Upper lobe of right lung (tissue), 1 donor: ENCODE measurements around the gene NEU1. TPM values are rescaled to one million over a fixed set of nuclear protein-coding genes. Genes with fewer than 3 reads are reported as not detected.
"Not testable (repeated sequence)": the region's sequence is repeated elsewhere in the genome, so short reads cannot be mapped to it uniquely, and the experiment has no call there.

Experiments
- ATAC-seq: fragments of 200-7000 bp; cut with Tn5 transposase; one replicate; pipeline ENCODE4 v1.9.1; 2020; ENCODE audit warnings: mild to moderate bottlenecking, moderate library complexity
- DNase-seq: peaks from one replicate; pipeline ENCODE4 v3.0.0-alpha.2; 2020
- H3K27ac ChIP-seq: fragments of 200-600 bp; one replicate; pipeline ENCODE4 v1.8.0; 2022
- H3K27me3 ChIP-seq: fragments of 200-600 bp; one replicate; pipeline ENCODE4 v1.8.0; 2022; ENCODE audit warnings: mild to moderate bottlenecking
- H3K36me3 ChIP-seq: fragments of 200-600 bp; one replicate; pipeline ENCODE4 v1.8.0; 2022
- H3K4me1 ChIP-seq: fragments of 200-600 bp; one replicate; pipeline ENCODE4 v1.8.0; 2022
- H3K4me3 ChIP-seq: fragments of 200-600 bp; one replicate; pipeline ENCODE4 v1.8.0; 2022; ENCODE audit warnings: mild to moderate bottlenecking
- H3K9me3 ChIP-seq: fragments of 200-600 bp; one replicate; pipeline ENCODE4 v1.8.0; 2022
- intact Hi-C: fragments of 100-400 bp; cut with DNase I; formaldehyde crosslinking; loops from one replicate; pipeline ENCODE4 v1.11.0; 2022
- total RNA-seq: library from RNA; stranded (reverse); fragmentation: NEBNext Ultra II Directional; extraction: Animal tissue kit (Norgen Biotek cat#: 25700); gene quantifications from one replicate; pipeline ENCODE4 v1.2.1, GENCODE V29; 2021
- TF ChIP-seq, protein P1 (sequence below): fragments of 200-600 bp; IDR thresholded peaks from one replicate; pipeline ENCODE4 v1.8.0; 2022; ENCODE audit warnings: antibody characterized with exemption
- donor health status: DM: no; HTN: yes; CAD: no; lungs with severe emphysema.

The NEU1 gene
- total RNA-seq, 1 donor from 2014 or later: 81.0 TPM

DNA sequence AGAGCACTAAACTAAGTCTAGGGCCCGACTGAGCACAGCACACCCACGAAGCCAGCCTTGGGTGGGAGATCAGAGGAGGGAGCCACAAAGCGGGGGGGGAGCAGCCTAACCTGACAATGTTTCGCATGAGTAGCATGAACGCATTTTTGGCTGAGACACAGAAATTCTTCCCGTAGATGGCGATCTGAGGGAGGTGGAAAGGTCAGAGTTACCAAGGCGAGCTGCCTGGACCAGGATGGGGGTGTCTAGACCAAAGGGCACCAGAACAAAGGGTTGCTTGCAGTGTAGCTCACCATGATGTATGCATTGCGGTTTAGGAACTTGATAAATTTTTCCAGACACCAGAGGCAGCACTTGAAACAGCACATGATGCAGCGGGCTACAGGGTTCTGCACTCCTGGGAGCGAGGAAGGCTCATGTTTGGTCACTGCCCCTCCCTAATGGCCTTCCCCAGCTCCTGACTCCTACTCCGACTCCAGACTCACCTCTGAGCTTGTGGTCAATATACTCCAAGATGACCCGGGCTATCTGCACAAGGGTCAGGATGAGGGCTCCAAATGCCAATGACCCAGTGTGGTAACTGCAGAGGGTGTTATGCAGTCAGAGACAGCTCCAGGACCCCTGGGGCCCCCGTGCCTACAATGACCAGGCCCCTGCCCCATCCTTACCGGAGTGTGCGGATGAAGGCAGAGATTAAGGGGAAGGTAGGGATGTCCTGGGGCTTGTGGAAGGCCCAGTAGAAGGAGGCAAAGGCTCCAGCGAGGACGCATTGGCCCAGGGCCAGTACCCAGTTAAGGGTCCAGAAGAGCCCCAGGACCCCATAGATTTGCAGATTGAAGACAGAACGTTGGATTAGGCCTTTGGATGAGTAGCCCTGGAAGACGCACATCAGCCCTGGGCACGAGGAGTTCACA, 2.8 kb upstream of the NEU1 start:
- Histone ChIP-seq H3K27ac (no peak overlapping the region), H3K4me3 (no peak overlapping the region), H3K4me1 (peaks cover 6% of the 10 kb centered on the region), H3K27me3 (no peaks in the 10 kb centered on the region), H3K36me3 (peaks cover 11% of the 10 kb centered on the region), H3K9me3 (no peaks in the 10 kb centered on the region)
- DNase-seq (no peak), ATAC-seq (no peak)
- TF ChIP-seq, protein P1, sequence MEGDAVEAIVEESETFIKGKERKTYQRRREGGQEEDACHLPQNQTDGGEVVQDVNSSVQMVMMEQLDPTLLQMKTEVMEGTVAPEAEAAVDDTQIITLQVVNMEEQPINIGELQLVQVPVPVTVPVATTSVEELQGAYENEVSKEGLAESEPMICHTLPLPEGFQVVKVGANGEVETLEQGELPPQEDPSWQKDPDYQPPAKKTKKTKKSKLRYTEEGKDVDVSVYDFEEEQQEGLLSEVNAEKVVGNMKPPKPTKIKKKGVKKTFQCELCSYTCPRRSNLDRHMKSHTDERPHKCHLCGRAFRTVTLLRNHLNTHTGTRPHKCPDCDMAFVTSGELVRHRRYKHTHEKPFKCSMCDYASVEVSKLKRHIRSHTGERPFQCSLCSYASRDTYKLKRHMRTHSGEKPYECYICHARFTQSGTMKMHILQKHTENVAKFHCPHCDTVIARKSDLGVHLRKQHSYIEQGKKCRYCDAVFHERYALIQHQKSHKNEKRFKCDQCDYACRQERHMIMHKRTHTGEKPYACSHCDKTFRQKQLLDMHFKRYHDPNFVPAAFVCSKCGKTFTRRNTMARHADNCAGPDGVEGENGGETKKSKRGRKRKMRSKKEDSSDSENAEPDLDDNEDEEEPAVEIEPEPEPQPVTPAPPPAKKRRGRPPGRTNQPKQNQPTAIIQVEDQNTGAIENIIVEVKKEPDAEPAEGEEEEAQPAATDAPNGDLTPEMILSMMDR: no peak
- intact Hi-C loops: no loop called here

DNA sequence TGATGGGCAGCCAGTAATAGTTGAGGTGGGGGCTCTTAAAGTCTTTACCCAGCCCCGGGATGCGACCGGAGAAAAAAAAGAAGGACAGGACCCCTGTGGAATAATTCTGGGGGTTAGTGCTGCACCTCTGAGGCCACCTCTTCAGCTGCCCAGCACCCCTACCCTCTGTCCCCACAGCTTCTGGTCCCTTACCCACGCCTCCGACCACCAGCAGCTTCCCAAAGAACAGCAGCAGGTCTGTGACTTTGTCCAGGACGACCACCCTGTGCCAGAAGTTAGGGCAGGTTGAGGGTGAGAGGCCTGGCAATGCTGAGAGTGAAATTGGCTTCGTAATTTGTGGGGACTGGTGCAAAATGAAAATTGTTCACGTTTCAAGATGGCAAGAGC, 2.2 kb upstream of the NEU1 start:
- TF ChIP-seq, protein P1: no peak
- Histone ChIP-seq H3K4me3 (no peak overlapping the region), H3K27me3 (no peaks in the 10 kb centered on the region), H3K4me1 (peaks cover 6% of the 10 kb centered on the region), H3K27ac (no peak overlapping the region), H3K36me3 (peaks cover 18% of the 10 kb centered on the region), H3K9me3 (no peaks in the 10 kb centered on the region)
- intact Hi-C loops: no loop called here
- ATAC-seq: no peak
- DNase-seq: no peak

DNA sequence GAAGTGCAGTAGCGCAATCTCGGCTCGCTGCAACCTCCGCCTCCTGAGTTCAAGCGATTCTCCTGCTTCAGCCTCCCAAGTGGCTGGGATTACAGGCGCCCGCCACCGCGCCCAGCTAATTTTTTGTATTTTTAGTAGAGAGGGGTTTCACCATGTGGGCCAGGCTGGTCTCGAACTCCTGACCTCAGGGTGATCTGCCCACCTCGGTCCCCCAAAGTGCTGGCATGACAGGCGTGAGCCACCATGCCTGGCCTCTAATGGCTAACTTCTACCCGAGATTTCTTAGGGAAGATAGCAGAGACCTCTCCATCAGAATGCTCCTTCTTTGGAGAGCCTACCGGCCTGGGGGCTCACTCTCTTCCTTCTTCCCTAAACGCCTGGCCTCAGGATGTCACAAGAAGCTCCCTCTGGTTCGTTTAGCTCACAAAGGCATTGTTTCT, 1.5 kb upstream of the NEU1 start:
- H3K4me1 ChIP-seq, H3K9me3 ChIP-seq, DNase-seq, H3K27me3 ChIP-seq, ATAC-seq, intact Hi-C loops: not testable (repeated sequence)
- H3K36me3 ChIP-seq: peaks cover 24% of the 10 kb centered on the region
- peak overlapping the region; percentile 88 for H3K4me3 ChIP-seq
- H3K27ac ChIP-seq: peak overlapping the region; percentile 80

DNA sequence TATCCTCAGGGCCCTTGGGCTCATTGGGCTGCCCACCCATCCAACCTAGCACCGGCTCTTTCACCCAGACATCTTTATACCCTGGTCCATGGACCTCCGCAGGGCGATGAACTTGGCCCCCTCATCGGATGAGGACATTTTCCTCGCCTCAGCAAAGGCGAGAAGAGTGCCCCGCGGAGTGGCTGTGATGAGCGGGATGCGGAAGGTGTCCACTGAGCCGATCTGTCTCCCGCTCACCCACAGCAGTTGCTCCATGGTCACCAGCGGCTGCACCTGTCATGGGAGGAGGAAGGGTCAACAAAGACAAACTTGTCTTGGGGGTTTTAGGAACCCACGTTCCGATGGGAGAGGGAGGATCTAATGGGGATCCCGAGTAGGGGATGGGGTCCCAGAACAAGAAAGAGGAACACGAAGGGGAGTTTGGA, 690 bp downstream of the NEU1 start:
- Histone ChIP-seq H3K27ac (peak overlapping the region; percentile 85), H3K4me3 (peak overlapping the region; percentile 88), H3K36me3 (peaks cover 44% of the 10 kb centered on the region), H3K9me3 (no peaks in the 10 kb centered on the region), H3K4me1 (peaks cover 6% of the 10 kb centered on the region), H3K27me3 (no peaks in the 10 kb centered on the region)
- TF ChIP-seq, protein P1: no peak
- intact Hi-C loops: no loop called here
- ATAC-seq (no peak), DNase-seq (no peak)

DNA sequence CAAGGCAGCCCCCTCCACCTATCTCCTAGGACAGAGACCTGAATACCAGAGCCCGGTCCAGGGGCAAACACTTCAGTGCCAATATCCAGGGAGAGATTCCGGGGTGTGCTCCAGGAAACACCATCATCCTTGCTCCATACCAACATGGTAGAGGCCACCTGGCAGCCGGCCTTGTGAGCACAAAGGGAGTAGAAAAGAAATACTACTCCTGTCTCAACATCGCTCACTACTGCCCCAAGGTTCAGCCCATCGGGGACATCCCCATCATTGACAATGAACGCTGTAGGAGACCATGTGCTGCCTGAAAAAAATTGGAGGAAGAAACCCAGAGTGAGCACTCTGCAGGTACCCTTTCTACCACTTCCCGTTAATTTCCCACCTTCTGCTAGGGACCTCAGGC, 1.5 kb downstream of the NEU1 start:
- Histone ChIP-seq H3K27me3 (no peaks in the 10 kb centered on the region), H3K27ac (no peak overlapping the region), H3K4me3 (no peak overlapping the region), H3K4me1 (peaks cover 6% of the 10 kb centered on the region), H3K9me3 (no peaks in the 10 kb centered on the region), H3K36me3 (peaks cover 45% of the 10 kb centered on the region)
- no peak for DNase-seq
- TF ChIP-seq, protein P1: no peak
- intact Hi-C loops: no loop called here
- no peak for ATAC-seq

DNA sequence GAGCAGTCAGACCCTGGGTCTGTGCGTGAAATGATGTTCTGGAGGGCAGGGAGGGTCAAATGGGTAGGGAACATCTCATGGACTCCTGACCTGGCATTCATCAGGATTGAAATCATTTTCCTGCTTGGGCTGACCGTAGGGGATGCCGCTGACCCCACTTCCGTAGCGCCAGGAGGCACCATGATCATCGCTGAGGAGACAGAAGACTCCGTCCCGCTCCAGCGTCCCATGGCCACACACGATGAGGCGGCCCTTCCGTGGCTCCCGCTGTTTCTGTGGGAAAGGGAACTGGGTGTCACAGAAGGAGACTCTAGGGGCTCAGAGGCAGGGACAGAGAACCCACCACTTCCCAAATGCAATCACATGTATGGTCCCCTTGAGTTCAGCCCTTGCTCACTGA, 2.3 kb downstream of the NEU1 start:
- H3K4me3 ChIP-seq: no peak overlapping the region
- H3K27ac ChIP-seq: no peak overlapping the region
- H3K4me1 ChIP-seq: peaks cover 6% of the 10 kb centered on the region
- intact Hi-C loops: no loop called here
- no peaks in the 10 kb centered on the region for H3K27me3 ChIP-seq
- DNase-seq (no peak), ATAC-seq (no peak)
- TF ChIP-seq, protein P1: no peak
- peaks cover 45% of the 10 kb centered on the region for H3K36me3 ChIP-seq
- H3K9me3 ChIP-seq: no peaks in the 10 kb centered on the region
